Stimulated activated CD8-positive, alpha-beta memory T cell treated with anti-CD3 and anti-CD28 coated beads, Interleukin-12 subunit alpha, Interleukin-12 subunit beta, amount 100 ng/mL, for 4 hours (primary cell): ENCODE results near the gene BLOC1S1.

ENCODE experiments used
- DNase-seq: peaks from one replicate; pipeline ENCODE4 v3.0.0-alpha.2; 2020; ENCODE audit warnings: low read depth

BLOC1S1 gene

DNA sequence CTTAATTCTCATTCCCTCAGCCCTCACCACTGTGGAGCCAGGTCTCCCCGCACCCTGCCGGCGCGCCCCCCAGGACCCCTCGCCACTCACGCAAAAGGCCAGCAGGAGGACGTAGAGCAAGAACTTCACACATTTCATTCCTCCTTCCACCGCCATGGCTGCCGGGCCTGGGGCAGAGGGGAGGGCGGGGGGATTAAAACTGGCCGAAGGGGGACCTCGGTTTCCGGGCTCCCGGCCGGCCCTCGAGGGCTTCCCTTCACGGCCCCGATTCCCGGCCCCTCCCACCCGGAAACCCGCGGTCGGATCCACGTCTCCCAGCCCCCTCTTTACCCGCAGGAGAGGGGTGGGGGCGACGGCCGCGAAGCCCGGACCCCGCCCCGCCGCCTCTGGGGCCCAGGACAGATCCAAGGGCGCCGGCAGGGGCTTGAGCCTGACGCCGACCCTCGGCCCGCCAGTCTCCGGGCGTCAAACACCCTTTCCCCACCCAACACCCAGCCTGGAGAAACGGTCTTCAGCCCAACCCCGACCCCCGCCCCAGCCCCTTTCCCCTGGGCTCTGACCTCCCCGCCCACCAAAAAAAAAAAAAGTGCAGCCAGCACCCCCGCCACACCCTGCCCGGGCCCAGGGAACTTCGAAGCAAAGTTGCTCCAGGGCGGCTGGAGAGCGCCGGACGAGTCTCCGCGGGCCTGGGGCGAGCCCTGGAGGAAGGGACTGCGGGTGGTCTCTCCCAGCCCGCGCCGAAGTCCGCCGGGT is 12.5 kb downstream of the BLOC1S1 start:
- DNase-seq: no peak

GRCh38 chr12:55728939-55729818 is 13.3 kb downstream of the BLOC1S1 start, which contains the start of gene CD63:
TSS of gene CD63 (minus strand) at chr12:55729009. CDS start at chr12:55728341, 668 bp downstream.
- peak; percentile 69 for DNase-seq

DNA sequence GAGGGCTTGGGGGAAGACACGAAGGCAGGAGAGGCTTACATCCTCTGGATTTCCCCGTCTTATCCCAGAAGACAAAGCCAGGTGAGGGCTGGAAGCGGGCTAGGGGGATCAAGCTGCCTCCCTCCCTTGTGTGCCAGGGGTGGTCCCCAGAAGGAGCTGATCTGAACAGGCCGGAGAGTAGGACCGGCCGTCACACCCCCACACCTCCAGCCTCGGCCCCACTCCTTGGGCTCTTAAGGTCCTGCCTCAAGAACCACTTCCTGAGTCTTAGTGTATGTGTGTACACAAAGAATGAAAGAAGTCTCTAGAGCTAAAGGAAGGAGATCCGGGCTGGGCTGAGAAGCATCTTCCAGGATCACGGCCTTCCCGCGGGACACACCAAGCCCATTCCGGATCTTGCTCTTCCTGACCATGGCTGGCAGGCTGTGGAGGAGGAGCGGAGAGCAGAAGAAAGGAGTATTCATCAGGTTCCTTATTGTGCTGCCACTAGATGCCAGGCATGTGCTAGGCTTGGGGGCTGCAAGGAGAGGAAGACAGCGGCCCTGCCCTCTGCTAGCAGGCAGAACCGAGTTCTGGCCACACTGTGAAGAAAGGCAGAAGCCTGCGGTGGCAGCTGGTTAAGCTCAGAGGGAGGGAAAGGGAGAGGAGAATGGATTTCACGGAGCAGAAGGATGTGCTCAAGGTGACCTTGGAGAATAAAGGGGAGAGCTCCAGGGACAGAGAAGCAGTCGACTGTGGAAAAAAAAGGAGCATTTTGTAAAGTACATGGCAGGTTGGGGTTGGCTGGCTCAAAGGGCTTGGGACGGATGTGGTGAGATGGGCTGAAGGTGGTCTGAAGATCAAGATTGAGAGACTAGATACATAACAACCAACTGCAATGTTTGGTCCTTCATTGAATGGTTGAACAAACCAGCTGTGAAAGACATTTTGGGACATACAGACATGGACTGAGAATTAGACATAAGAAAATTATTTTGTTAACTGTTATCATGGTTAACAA is 14.3 kb downstream of the BLOC1S1 start:
- DNase-seq: no peak

DNA sequence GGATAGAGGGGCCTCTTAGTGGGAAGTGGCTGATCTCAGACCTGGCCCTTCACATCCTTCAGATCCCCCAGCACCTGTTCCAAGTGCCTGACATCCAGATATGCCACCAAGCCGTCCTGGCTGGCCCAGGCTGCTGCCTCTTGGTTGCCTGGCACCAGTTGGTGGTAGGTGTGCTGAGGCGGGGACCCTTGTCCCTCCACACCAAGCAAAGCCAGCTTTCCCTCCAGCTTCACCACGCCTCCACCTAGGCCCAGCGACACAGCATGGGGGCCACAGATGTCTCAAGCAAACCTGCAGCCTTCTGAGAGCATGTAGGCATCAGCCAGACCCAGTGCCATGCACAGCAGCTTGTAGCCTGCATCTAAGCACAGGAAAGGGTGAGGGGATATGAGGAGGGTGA is 16.4 kb downstream of the BLOC1S1 start:
- no peak for DNase-seq

DNA sequence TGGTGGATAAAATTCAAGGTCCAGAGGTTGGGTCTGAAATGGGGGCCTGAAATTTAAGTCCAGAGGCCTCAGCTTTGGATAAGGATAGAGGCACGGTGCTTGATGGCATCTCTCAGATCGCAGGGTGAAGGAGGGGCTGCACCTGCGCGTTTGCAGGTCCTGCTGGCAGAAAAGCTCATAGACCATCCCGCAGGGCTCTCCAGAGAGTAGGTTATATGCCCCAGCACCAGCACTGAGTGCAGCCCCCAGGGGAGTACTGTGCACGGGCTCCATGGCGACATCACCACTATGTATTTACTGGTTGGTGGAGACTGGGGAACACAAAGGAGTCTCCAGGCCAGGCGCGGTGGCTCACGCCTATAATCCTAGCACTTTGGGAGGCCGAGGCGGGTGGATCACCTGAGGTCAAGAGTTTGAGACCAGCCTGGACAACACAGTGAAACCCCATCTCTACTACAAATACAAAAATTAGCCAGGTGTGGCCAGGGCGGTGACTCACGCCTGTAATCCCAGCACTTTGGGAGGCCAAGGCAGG is 17.2 kb downstream of the BLOC1S1 start:
- no peak for DNase-seq

- no peak for DNase-seq
Observed at GRCh38 chr12:55733858-55734257, 18.0 kb downstream of the BLOC1S1 start.

- no peak for DNase-seq
Observed at GRCh38 chr12:55734595-55734994, 18.7 kb downstream of the BLOC1S1 start.

- DNase-seq: no peak
Observed at GRCh38 chr12:55736076-55736475, 20.2 kb downstream of the BLOC1S1 start.

DNA sequence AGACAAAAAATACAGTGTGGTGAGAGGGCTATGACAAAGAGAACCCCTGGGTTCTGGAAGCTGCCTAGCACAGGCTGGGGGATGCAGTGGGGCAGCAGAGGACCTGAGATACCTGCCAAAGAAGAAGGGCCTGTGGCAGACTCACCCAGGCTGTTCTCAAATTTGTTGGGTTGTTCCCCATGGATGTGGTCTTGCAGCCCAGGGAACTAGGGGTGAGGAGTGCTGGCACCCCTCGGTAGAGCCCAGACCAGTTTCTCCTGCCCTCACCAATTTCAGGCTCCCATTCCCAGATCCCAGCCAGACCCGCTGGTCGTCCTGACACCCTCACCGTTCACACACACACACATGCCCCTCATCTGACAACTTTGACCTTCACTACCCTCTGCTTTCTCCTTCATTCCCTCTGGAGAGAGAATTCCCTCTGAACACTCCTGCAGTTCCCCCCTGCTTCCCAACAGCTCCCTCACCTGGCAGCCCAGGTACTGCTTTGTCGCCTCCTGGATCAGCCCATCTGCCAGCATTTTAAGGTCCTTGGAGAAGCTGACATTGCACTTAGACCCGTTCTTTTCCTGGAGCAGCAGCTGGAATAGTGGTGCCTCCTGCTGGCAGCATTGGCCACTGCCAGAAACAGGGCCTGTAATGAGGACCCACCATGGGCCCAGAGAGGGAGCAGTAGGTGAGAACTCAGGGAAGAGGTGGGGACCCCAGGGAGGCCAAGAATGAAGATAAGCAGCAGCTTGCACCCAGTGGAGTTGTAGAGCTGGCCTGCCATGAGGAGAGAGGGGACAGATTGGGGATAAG is 21.1 kb downstream of the BLOC1S1 start:
- DNase-seq: no peak

- no peak for DNase-seq
Observed at GRCh38 chr12:55737581-55738122, 21.8 kb downstream of the BLOC1S1 start.

GRCh38 chr12:55738123-55739024 is 22.5 kb downstream of the BLOC1S1 start:
- DNase-seq: peak; percentile 41

DNA sequence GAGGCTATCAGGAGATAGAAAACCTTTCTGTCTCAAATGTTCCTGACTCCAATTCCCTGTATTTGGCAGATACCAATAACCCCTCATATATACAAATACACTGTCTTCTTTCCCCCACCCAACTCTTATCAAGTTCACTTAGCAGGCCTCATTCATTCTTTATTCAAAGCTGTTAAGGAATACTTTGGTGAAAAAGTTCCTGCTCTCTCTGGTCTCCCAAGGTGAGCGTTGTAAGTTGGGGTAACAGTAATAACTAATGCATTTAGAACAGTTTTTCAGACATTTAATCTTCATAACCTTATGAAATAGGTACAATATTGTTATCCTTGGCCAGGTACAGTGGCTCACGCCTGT is 23.2 kb downstream of the BLOC1S1 start:
- no peak for DNase-seq

- no peak for DNase-seq
Observed at GRCh38 chr12:55741931-55742680, 26.3 kb downstream of the BLOC1S1 start.

GRCh38 chr12:55742719-55743405 is 27.0 kb downstream of the BLOC1S1 start, which contains the start of gene GDF11:
TSS of gene GDF11 (plus strand) at chr12:55743122. CDS start at chr12:55743317, 195 bp downstream.
- DNase-seq: peak; percentile 45

DNA sequence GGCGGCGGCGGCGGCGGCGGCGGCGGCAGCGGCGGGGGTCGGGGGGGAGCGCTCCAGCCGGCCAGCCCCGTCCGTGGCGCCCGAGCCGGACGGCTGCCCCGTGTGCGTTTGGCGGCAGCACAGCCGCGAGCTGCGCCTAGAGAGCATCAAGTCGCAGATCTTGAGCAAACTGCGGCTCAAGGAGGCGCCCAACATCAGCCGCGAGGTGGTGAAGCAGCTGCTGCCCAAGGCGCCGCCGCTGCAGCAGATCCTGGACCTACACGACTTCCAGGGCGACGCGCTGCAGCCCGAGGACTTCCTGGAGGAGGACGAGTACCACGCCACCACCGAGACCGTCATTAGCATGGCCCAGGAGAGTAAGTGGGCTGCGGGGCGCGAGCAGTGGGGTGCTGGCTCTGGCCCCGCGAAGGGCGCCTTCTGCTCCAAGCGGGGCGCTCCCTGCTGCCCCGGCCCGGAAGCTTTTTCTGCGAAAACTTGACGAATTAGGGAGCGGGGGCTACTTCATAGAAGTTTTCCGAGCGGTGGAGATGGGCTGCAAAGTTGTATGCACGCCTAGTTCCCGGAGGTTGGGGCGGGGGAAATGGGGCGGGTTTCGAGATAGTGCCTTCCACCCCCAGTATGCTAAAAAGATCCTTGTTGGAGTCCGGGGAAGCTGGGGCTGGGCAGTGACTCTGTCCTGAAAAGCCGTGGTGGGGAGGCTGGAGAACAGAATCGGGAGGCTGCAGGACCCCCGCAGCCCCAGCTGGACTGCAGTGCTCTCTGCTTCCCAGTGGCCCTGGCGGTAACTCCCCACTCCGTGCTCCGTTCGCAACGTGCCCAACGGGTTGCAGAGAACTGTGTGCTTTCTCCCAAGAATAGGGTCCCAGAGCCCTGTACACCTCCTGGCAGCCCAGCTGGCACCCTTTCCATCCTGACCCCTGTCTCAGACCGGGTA is 27.8 kb downstream of the BLOC1S1 start:
- peak; percentile 48 for DNase-seq

- no peak for DNase-seq
Observed at GRCh38 chr12:55744340-55745030, 28.6 kb downstream of the BLOC1S1 start.
